NCI-H2107 treated with DMSO at 0.1 percent for 48 hours (cell line): ENCODE measurements around the gene NOTO.
"Not testable (repeated sequence)": the region's sequence is repeated elsewhere in the genome, so short reads cannot be mapped to it uniquely, and the experiment has no call there.

Experiments
- DNase-seq: peaks from one replicate; lab custom pipeline; 2025; ENCODE audit not compliant: unreplicated experiment; lab: John Stamatoyannopoulos, UW

NOTO gene, protein sequence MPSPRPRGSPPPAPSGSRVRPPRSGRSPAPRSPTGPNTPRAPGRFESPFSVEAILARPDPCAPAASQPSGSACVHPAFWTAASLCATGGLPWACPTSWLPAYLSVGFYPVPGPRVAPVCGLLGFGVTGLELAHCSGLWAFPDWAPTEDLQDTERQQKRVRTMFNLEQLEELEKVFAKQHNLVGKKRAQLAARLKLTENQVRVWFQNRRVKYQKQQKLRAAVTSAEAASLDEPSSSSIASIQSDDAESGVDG

DNA sequence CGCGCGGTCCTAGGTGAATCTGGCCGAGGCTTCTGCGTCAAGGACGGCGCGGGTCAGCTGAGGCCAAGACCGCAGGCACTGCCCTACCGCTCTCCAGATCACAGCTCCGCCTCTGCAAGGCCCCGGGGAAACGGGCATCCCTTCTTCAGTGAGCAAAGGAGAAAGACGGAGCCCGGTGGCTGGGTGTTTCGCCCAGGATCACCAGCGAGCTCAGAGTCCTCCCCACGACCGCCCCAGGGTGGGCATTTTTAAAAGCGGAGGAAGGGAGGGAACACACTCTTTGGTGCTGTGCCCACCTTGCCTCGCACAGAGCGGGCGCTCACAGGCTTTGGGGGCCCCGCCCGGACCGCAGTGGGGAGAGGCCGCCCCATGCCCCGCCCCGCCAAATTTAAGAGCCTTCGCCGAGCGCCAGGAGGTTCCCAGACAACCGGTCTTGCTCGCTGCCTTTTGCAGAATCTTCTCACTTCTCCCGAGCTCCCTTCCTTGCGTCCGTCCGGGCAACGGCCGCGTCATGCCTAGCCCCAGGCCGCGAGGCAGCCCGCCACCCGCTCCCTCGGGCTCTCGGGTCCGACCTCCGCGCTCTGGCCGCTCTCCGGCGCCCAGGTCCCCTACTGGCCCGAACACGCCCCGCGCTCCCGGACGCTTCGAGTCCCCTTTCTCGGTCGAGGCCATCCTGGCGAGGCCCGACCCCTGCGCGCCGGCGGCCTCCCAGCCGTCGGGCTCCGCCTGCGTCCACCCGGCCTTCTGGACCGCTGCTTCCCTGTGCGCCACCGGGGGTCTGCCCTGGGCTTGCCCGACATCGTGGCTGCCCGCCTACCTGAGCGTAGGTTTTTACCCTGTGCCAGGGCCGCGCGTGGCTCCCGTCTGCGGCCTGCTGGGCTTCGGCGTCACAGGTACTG, at the start of gene NOTO:
Gene NOTO (plus strand): TSS at position 419 of the 899 bp plus-strand sequence. CDS start 93 bp downstream, at position 512.
- no peak for DNase-seq

DNA sequence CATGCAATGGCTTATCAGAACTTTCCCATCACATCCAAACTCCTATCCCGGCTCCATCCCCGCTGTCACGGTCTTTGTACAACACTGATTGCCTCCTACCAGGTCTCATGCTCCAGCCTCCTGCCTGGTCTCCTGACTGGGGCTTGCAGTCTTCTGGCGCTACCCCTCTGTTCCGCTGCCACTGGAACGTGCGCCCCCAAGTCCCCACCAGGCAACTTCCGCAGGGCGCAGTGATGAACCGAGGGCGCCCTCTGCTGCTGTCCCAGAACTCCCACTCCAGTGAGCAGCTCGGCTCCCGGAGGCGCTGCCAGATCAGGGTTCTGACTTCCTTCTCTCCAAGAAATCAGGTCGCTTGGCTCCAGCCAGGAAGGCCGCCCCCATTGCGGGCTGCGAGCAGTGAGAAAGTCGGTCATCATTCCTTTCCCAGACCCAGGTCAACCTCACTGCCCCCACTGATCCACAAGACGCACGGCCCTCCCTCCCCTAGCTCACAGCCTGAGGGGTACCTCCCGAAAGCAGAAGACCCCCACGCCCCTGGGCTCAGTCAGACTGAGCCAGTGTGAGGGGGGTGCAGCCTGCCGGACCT, 45.7 kb upstream of the NOTO start:
- DNase-seq, result no peak

DNA sequence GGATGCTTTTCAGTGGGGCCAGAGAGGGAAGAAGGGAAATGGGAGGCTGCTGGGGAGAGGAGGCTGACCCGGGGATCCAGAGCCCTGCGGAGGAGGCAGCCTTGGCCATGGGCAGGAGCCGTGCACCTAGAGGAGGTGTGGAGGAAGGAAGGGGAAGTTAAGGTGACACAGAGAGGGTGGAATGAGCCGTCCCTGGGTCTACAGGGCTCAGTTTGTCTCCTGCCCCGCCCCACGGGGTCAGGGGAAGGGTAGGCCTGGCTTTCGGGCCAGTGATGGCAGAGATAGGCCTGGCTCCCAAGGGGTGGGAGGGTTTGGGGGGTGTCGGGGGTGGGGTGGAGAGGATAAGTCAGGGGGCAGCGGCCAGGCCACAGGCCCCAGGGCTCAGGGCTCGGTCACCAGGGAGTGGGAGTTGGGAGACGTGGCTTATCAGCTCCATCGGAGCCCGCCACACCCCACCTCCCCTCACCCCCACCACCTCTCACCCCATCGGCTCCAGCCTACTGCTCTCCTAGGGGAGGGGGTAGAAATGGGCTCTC, 39.5 kb upstream of the NOTO start:
- no peak for DNase-seq

DNA sequence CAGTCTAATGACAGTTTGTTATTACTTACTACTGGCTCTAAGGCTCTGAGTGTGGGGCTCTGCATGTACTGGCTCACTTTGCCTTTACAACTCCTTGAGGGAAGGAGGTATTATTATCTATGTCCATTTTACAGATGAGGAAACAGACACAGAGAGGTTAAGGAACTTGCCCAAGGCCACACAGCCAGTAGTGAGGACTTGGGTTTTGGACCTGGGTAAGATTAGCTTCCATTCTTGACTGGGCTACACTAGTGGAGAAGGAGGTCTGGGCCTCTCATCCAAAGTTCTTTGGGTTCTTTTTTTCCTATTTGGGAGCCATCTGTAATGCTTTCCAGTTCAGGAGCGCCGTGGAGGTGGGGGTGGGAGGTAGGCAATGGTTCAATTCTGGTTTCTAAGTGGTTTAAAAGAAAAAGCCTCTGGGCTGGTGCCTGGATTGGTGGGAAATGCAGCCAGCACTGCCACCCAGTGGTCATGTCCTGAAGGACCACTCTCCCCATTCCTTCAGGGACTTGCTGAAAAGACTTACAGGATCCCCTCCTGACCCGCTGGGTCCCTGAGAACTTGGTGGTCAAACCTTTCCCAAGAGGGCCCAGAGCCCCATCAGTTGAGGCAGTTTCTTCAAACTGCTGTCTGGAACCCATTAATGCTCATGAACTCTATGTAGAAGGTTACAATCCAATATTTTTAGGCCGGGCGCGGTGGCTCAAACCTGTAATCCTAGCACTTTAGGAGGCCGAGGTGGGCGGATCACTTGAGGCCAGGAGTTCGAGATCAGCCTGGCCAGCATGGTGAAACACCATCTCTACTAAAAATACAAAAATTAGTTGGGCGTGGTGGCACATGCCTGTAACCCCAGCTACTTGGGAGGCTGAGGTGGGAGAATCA, 38.6 kb upstream of the NOTO start:
- DNase-seq, result peak; percentile 27

DNA sequence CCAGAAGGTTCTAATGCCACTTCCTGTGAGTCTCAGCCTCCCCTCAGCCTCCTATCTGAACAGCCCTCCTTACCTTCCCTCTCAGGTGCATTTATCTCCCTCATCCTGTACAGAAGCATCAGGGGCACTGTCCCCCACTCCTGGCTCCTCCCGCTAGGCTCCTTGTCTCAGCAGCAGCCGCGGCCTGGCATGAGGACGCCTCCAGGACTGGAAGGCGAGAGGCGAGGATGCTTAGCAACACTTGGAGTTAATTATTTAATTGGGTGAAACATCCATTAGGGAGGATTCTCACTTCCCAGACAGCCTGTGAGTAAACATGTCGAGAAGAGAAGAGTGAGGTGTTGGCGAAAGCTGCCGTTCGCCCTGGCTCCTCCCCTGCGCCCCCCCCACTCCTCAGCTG, 36.4 kb upstream of the NOTO start:
- DNase-seq, result not testable (repeated sequence)

DNA sequence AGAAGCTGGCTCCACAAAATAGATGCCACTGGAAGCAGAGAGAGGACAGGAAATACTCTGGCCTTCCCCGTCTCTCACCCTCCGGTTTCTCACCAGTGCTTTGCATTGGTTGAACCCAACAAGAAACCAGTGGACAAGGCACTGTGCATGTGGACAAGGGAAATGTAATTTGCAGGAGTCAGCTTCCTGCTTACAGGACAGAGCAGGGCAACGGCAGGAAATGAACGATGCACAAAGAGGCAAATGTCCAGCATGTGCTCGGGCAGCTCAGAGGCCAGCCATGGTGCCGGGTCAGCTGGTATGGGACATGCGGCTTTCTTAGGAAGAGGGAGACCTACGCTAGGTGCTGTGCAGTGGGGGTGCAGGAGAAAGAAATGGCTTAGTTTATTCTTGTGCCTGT, 35.6 kb upstream of the NOTO start:
- not testable (repeated sequence) for DNase-seq

DNA sequence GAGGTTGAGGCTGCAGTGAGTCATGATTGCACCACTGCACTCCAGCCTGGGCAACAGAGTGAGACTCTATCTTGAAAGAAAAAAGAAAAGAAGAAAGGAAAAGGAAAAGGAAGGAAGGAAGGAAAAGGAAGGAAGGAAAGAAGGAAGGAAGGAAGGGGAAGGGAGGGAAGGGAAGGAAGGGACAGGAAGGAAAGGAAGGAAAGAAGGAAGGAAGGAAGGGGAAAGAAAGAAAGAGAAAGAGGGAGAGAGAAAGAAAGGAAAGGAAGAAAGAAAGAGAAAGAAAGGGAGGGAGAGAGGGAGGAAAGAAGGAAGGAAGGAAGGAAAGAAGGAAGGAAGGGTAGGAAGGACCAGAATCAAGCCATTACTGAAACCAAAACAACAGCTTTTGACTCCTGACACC, 34.0 kb upstream of the NOTO start:
- DNase-seq, result not testable (repeated sequence)

DNA sequence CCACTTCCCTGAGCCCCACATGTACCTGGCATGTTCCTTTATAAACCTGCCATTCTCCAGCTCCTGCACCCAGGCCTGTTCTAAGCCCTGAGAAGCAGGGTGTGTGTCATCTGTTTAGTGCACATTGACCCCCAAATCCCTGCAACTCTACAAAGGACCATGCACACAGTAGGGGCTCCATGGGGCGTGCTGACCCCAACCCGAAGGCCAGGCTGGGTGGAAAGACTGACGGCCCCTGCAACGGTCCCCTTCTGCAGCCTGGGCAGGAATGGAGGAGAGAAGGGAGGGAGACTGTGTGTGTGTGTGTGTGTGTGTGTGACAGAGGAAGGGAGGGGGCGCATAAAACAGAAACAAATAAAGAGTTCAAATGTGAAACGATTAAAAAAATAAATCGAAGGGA, 32.0 kb upstream of the NOTO start:
- DNase-seq, result not testable (repeated sequence)

DNA sequence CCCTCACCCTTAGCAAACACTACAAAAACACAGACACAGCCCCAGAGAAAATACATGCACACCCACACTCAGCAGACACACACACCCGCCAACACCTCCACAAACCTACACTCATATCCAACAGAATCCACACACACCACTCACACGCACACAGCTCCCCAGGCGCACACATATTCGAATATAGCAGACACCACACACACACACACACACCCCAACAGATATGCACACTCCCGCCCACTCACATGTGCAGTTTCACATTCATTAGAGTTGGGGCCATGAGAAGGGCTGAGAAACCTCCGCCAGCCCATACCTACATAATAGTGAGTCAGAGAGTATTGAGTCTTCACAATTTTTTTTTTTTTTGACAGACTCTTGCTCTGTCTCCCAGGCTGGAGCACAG, 29.4 kb upstream of the NOTO start:
- DNase-seq, result no peak

DNA sequence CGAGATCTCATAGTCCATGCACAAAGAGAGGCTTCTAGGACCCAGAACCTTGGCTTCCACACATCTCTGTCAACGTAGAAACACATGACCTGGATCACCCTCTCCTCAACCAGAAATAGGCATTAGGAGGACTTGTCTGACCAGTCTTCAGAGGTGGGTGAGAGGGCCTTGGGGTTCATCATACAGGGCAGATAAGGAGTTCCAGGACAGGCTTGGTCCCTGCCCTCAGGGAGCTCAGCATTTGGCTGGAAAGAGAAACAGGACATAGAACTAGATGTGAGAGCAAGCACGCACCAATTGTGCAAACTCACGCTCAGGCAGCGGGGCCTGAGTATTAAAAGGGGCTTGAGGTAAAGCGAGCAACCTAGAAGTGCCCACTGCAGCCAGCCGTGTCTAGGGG, 28.6 kb upstream of the NOTO start:
- DNase-seq, result no peak

DNA sequence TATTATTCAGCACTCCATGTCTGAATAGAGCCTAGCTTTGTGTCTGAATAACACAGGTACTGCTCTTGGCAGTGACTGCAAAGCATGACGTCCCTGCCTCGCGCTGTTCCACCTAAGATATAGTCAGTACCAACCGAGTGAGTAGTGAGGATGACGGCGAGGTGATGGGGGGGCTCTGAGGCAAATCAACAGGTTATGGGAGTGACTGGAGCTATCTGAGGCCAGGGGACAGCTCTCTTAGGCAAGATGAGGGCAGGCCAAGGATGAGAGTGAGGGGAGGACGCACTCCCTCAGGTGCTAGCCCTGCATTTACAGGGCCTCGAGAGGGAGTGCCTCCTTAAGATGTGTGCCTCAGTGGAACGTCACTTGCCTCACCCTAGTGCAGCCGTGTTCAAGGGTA, 28.1 kb upstream of the NOTO start:
- no peak for DNase-seq

DNA sequence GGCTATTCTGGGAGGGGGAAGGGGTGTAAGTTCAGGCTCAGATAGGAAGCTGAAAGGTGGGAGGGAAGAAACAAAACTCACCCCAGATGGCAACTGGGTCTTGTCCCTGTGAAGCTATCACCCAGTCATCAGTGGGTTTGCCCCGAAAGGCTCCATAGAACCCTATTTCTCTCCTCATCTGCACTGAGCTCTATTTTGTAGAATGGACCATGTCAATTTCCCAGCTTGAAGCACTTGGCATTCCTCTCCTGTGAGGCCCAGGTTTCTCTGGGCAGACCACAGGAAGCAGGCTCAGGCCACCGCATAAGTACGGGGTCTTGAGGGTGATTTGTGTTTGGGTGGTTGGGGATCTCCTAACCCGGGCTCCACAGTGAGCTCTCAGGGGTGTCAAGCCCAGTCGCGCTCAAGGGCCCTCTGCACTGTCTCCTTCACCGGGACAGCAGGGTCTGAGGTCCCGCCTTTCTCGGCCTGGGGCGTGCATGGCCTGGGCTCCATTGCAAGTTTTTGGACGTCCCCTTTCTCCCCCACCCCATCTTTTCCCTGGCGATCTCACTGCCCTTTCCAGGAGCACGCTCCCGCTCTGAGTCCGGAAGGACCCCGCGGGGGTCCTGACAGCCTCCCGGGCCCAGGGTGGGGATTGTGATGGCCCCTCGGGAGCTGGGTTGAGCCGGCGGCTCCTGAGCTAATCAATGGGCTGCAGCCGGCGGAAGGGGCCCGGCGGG, 27.3 kb upstream of the NOTO start:
- DNase-seq, result no peak

DNA sequence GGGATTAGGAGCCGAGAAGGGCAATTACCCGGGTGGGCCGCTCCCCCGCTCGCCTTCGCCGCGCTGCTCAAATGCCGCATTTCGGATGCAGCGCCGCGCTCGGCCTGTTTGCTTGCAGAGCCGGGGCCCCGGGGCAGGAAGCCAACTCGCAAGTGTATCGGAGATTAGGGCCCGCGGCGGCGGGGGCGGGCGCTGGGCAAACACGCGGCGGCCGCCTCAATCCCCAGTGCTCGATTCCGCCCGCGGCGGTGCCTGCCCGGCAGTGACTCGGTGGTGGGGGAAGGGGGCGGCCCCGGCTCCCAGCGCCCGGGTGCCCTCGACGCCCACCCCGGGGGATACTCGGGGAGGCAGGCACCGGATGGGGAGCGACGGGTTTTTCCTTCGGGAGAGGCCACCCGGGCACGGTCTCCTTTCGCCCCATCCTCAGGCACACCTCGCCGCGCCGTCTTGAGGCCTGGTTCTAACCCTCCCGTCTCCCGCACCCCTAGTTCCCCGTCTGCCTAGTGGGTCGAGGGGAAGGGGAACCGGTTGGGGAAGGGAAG, 26.6 kb upstream of the NOTO start:
- no peak for DNase-seq

DNA sequence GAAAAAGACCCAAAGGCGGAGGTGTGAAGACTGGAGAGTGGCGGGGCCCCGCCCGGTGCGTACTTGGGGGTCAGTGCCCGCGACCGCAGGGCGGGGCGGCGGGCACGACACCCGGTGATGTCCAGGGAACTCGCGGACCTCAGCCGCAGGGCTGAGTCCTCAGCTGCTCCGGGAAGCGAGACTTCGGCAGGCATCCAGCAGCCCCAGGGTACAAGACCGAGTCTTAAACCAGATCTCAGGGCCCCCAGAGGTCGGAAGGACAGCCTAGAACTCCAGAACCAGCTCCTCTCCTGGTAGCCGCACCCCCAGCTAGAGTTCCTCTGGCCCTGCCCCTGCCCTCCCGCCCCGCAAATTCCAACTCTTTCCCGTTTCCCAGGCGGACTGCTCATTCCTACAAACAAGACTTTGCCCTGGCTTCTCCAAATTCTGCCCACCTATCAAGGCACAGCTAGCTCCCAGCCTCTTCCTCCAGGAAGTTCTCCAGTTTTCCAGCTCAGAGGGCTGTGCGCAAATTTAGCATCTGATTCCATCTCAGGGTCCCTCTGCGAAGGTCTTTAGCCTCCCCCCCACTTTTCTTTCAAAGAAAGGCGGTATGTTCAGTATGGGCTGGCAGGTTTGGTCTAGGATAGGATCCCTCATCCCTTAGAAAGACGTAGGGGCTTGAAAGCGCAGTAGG, 26.0 kb upstream of the NOTO start:
- no peak for DNase-seq

DNA sequence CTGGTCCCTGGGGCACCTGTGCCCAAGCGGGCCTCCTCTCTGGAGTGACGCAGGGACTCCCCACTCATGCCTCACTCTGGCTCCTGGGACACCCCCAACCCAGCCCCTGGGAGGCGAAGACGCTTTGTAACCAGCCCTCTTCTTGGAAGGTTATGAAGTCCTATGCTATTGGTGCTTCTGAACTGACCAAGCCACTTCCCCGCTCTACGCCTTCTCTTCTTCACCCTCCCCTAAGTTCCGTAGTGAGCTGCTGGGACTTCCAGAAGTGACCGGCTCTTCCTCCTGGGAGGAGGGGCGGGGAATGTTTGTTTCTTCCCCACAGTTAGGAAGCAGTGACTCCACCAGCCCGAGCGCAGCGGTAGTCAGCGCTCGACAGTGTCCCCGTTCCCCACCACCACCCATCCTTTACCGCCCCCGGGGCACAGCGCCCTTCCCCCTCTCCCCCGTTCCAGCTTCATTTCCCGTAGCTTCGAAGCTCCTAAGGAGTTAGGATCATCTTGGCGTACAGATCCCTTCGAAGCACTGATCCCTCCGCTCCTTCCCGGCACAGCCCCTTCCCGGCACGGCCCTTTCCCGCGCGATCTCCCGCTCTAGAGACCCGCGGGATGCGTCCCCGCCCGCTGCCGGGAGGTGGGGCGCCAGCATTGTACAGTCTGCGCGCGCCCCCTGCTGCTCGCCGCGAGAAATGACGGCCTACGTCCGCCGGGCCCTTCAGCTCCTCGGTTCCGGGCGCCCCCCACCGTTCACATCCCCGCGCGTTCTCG, 25.3 kb upstream of the NOTO start:
- peak; percentile 65 for DNase-seq

DNA sequence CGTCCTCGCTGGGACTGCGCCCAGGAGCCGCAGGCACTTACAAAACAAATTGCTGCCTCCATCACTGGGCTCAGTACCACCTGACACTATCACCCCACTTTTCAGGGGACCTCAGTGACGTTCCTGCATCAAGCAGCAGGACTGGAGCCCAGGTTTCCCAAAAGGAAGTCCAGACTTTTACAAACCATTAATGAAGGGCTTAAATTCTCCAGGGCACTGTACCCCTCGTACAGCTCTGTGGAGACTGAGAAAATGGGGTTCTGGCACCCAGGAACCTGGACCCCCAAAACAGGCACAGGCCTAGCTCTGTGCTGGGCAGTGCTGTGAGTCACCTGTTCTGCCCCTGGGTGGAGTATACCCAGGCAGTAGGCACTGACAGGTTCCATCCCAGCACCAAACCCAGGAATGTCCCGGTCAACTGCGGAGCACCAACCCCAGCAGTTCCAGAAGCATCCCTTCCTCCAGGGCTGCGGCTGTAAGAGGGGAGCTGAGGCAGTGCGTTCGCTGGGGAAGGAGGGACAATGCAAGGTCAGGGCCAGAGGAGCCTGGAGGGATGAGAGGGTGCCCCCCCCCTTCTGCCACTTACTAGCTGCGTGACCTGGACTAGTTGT, 24.6 kb upstream of the NOTO start:
- DNase-seq, result no peak

DNA sequence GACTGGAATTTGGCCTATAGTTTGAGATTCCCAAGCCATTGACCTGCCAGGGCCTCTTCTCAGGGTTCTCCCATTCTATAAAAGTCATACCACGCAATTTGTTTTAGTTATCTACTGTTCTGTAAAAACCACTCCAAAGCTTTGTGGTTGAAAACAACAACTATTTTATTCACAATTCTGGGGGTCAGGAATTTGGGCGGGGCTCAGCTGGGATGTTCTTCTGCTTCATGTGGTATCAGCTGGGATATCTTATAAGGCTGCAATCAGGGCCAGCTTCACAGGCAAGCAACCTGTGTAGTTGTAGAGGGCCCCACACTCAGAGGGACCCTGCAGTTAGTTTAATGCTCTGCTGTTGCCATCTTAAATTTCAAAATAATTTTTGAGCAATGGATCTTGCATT, 16.4 kb upstream of the NOTO start:
- no peak for DNase-seq

DNA sequence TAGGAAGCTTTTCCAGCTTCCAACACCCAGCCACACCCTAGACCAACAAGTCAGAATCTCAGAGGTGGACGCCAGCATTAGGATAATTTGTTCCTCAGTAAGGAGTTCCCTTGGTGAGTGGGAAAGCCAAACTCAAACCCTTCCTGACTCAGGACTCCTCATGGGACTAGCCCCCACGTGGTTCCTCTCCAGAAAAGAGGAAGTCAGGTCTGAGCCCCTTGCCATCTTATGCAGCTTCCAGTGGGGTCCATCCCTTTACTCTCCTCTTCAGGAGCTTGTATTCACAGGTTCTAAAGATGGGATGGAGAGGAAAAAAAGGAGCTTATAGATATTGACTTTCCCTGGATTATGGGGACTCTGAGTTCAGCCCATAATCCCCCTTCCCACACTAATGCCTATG, 14.8 kb upstream of the NOTO start:
- DNase-seq, result no peak
